SU-DHL-6 (cell line): ENCODE data around the gene NLGN1.

Experiments
- CTCF ChIP-seq: fragments of 200-600 bp; sonication (generic); IDR thresholded peaks from one replicate; pipeline ENCODE4 v1.5.1; 2017; ENCODE audit warnings: antibody characterized with exemption, mild to moderate bottlenecking, low read length, moderate library complexity; ENCODE audit not compliant: insufficient read depth, poor library complexity, severe bottlenecking
- EZH2phosphoT487 ChIP-seq: fragments of 200-600 bp; sonication (generic), shearing (Covaris generic); conservative IDR thresholded peaks from 2 replicates; pipeline ENCODE4 v1.6.1; 2018; ENCODE audit warnings: mild to moderate bottlenecking, antibody characterized with exemption, low read length, moderate library complexity, mixed read lengths

GRCh38 chr3:173789530-173790162 lies 392.1 kb downstream of the NLGN1 start:
- TF ChIP-seq CTCF: no peak
- no peak for TF ChIP-seq EZH2phosphoT487
